GM21367 (cell line): ENCODE data around the gene PHC3.

Experiments
- ATAC-seq: cut with Tn5 transposase; IDR thresholded peaks from one replicate; pipeline ENCODE4 v1.9.1; 2021; ENCODE audit not compliant: unreplicated experiment

PHC3 gene

GRCh38 chr3:170189398-170190256 lies 8.1 kb upstream of the PHC3 start:
- ATAC-seq, result no peak

DNA sequence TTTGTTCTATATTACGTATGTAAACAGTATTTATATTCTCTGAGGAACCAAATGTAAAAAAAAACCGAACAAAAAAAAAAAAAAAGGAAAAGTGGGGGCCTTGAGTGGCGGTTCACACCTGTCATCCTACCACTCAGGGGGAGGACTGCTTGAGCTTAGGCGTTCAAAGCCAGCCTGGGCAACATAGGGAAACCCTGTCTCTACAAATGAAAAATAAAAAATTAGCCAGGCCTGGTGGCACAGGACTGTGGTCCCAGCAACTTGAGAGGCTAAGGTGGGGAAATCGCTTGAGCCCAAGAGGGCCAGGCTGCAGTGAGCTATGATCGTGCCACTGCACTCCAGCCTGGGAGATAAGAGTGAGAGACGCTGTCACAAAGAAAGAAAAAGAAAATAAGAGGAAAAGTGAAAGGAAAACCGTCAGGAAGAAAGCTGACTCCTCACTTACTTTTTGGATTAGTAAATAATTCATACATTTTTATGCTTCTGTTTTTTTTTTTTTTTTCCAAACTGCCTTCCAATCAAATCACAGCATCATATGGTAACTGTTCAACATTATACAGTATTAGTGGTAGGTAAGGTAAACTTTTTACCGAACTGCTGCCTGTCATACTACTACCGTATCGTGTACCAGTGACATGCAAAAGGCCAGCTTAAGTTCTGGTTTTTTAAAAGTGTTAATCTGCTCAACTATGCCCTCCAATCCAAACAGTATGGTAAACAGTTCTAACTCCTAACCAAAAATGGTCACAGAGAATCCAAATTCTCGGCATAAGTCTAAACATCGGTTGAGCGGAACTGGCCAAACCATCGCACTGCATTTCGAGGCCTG lies 1.2 kb downstream of the PHC3 start:
- ATAC-seq, result peak; percentile 12

GRCh38 chr3:170179432-170179831 lies 2.1 kb downstream of the PHC3 start:
- ATAC-seq, result no peak

DNA sequence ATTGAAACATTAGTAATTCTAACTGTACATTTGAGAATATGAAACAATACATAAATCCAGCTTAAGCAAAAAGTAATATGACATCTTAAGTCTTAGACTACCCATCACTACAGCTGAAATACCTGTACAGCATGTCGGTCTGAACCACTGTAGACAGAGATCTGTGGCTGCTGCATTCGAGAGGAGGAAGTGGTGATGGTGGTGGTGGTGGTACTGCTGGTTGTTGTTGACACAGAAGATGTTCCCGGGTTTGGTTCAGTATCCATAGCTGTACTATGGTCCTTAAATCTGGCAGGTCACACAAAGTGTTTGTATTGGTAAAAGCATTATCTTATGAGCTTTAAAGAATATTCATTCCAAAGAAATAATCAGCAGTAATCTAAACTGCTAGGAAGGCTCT lies 2.9 kb downstream of the PHC3 start:
- ATAC-seq, result no peak

DNA sequence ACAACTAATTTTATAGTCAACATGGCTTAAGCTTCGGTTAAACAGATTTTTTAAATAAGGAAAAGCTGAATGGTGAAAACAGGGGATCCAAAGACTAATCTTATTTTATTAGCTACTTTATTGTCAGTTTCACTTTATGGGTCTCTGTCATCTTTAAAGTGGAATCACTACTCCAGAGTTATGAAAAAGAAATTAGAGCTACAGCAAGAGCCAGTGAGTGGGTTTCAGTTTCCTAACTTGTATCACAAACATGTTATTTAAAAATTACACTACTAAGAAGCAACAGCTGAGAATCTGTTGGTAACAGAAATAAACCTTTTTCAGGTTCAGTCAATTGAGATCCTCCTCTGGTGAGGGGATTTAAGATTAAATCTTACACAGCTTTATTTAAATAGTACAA lies 10.0 kb downstream of the PHC3 start:
- ATAC-seq, result peak; percentile 83

DNA sequence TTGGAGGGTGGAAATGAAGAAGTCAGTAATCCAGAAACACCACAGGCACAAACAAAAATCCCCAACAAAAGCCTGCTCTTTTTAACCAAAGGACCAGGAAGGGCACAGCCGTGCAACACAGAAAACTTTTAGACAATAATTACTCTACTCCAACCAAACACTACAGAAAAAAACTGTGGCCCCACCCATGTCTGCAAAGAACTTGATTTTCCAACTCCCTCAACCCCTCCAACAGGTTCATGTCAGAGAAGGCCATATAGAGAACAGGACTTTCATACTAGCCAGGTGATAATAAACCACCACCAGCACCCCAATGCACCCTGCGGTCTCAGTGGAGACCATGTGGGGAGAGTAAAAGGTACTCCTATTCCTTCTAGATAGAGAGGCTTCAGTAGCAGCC lies 16.8 kb downstream of the PHC3 start:
- ATAC-seq, result no peak

DNA sequence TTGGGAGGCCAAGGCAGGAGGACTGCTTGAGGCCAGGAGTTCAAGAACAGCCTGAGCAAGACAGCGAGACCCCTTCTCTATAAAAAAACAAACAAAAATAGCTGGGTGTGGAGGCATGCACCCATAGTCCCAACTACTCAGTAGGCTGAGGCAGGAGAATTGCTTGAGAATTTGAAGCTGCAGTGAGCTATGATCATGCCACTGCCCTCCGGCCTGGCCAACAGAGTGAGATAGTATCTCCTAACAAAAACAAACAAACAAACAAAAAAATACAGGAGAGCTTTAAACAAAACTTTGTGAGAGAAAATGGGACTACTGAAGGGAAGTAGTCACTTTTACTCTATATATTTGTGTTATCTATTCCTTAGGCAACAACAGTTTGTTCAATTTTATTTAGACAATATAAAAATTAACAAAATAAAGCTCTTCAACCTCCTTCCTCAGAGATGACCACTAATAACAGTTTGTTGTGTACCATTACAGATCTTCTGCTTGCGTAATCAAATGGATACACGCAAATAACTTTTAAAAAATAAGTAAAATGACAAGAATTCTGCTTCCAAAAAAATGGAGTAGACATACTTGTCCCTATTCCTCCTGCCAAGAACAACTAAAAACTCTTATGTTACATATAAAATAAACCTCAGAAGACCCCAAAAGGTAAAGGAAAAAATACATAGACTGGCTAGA lies 17.4 kb downstream of the PHC3 start:
- ATAC-seq, result no peak

- ATAC-seq, result no peak
These were observed 18.9 kb downstream of the PHC3 start for GRCh38 chr3:170162630-170163029.

DNA sequence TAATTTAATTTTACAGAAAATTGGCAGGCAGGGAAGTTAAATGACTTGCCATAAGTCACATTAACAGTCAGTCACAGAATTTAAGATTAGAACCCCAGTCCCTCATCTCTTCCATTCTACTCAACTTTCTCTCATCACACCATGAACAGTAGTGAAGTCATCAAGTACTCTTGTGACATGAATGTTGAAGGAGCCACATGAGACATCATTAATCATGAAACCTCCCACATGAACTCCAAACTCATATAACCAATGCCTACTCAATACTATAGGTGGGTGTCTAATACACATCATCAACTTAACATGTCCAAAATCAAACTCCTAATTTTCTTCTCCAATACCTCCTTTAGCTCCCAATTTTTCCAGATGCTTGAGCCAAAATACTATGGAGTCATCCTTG lies 19.5 kb downstream of the PHC3 start:
- no peak for ATAC-seq

GRCh38 chr3:170159933-170160332 lies 21.6 kb downstream of the PHC3 start:
- no peak for ATAC-seq

- ATAC-seq, result no peak
These were observed 22.1 kb downstream of the PHC3 start for GRCh38 chr3:170159459-170159858.

GRCh38 chr3:170155604-170156003 lies 25.9 kb downstream of the PHC3 start:
- ATAC-seq, result no peak

GRCh38 chr3:170154569-170155143 lies 26.9 kb downstream of the PHC3 start:
- peak; percentile 89 for ATAC-seq

GRCh38 chr3:170154084-170154483 lies 27.4 kb downstream of the PHC3 start:
- ATAC-seq, result no peak

DNA sequence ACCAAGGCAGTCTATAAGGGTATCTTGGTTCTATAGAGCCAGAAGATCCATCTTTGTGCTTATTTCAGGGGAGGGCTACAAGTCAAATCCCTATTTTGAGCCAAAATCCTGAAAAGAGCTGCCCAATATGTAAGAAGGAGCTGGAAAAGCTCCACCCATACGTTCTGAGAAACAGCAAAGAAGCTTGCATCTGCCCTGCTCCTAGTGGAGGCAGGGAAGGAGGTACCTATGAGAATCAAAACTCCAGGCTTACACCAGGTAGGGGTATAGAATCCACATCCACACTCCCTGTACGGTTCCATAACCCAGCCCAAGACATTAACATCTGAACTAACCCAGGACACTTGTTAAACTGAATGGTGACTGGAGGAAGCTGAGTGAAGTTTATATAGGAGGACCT lies 30.0 kb downstream of the PHC3 start:
- ATAC-seq, result no peak

- ATAC-seq, result no peak
These were observed 32.5 kb downstream of the PHC3 start for GRCh38 chr3:170149016-170149415.

DNA sequence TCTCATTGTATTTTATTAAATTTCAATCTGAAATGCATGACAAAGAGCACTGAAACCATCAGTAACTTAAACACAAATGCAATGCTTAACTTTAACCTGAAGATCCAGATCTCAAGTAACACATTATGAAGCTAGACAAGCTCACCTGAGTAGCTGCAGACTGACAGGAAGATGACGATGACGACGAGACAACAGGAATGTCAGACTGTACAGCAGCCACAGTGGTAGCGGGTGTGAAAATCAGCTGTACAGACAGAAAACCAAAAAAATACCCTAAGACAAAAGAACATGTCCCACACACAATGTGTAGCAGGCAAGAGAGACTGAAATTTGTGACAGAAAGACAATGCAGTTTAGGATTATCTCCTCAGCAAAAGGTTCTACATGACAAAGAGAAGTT lies 36.3 kb downstream of the PHC3 start:
- ATAC-seq, result no peak

DNA sequence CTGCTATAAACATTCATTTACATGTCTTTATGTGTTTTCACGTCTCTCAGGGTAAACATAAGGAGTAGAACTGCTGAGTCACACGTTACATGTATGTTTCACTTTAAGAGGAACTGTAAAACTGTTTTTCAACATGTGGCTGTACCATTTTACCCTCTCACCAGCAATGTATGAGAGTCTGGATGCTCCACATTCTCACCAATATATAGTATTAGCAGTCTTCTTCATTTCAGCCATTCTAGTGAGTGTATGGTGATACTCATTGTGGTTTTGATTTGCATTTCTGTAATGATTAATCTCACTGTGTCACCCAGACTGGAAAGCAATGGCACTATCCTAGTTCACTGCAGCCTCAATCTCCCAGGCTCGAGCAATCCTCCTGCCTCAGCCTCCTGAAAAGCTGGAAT lies 37.1 kb downstream of the PHC3 start:
- ATAC-seq, result peak; percentile 84

GRCh38 chr3:170142373-170142772 lies 39.2 kb downstream of the PHC3 start:
- ATAC-seq, result no peak

GRCh38 chr3:170137986-170138385 lies 43.5 kb downstream of the PHC3 start:
- ATAC-seq, result no peak

- no peak for ATAC-seq
These were observed 49.2 kb downstream of the PHC3 start for GRCh38 chr3:170132335-170132734.
